GM19043 (cell line): Measurements from ENCODE around the gene EOGT.

Experiments
- ATAC-seq: cut with Tn5 transposase; IDR thresholded peaks from one replicate; pipeline ENCODE4 v1.9.1; 2021; ENCODE audit warnings: low read depth; ENCODE audit not compliant: unreplicated experiment

Gene EOGT

GRCh38 chr3:69013253-69014021 is at the start of gene EOGT:
TSS of gene EOGT (minus strand) at chr3:69013684. CDS start at chr3:69009846, 3,838 bp downstream.
- peak; percentile 74 for ATAC-seq

GRCh38 chr3:69059688-69060087 is 46.2 kb upstream of the EOGT start:
- no peak for ATAC-seq

- no peak for ATAC-seq
Measured at GRCh38 chr3:69058947-69059224, 45.4 kb upstream of the EOGT start.

GRCh38 chr3:69058180-69058946 is 44.9 kb upstream of the EOGT start:
- peak; percentile 100 for ATAC-seq

GRCh38 chr3:69052472-69052898 is 39.0 kb upstream of the EOGT start:
- ATAC-seq: peak; percentile 2

GRCh38 chr3:69051756-69052471 is 38.4 kb upstream of the EOGT start, which contains the start of gene TMF1:
TSS of gene TMF1 (minus strand) at chr3:69052333. CDS start at chr3:69052086, 247 bp downstream.
- peak; percentile 96 for ATAC-seq

GRCh38 chr3:69048990-69049389 is 35.5 kb upstream of the EOGT start:
- no peak for ATAC-seq

- ATAC-seq: no peak
Measured at GRCh38 chr3:69044608-69045007, 31.1 kb upstream of the EOGT start.

GRCh38 chr3:69033470-69033869 is 20.0 kb upstream of the EOGT start:
- ATAC-seq: no peak

- ATAC-seq: no peak
Measured at GRCh38 chr3:69032737-69033136, 19.3 kb upstream of the EOGT start.

GRCh38 chr3:69032142-69032541 is 18.7 kb upstream of the EOGT start:
- no peak for ATAC-seq

GRCh38 chr3:69031635-69032034 is 18.2 kb upstream of the EOGT start:
- no peak for ATAC-seq

- ATAC-seq: no peak
Measured at GRCh38 chr3:69020857-69021256, 7.4 kb upstream of the EOGT start.

- no peak for ATAC-seq
Measured at GRCh38 chr3:69020424-69020823, 6.9 kb upstream of the EOGT start.

GRCh38 chr3:69016901-69017300 is 3.4 kb upstream of the EOGT start:
- no peak for ATAC-seq

- ATAC-seq: no peak
Measured at GRCh38 chr3:69016102-69016501, 2.6 kb upstream of the EOGT start.

- no peak for ATAC-seq
Measured at GRCh38 chr3:69014022-69014580, 617 bp upstream of the EOGT start.

GRCh38 chr3:69012800-69013252 is 658 bp downstream of the EOGT start:
- ATAC-seq: peak; percentile 31

GRCh38 chr3:69012100-69012799 is 1.2 kb downstream of the EOGT start:
- ATAC-seq: no peak

- ATAC-seq: no peak
Measured at GRCh38 chr3:69011096-69011730, 2.3 kb downstream of the EOGT start.
